ENCODE measurements around the gene KCNJ14.
A peak's percentile ranks its signal among the peaks of the same experiment; 100 is the strongest.

Gene KCNJ14

GRCh38 chr19:48446579-48446978 is 8.8 kb upstream of the KCNJ14 start:
- peak overlapping the region; percentile 87 for H3K9ac ChIP-seq (ENCODE audit: low read length)
- H3K4me2 ChIP-seq (ENCODE audit: low read depth, low read length, poor library complexity, severe bottlenecking): peak overlapping the region; percentile 96
- no peaks in the 10 kb centered on the region for H3K9me2 ChIP-seq (replicated peaks; ENCODE audit: insufficient read depth, low read length)
- H3F3A ChIP-seq (ENCODE audit: insufficient read depth): no peaks in the 10 kb centered on the region
- 0 out of 2 replicates have a peak, but pooled peaks cover 10% of the 10 kb centered on the region for H3K36me3 ChIP-seq (ENCODE audit: low read length)
- no peak for TF ChIP-seq EZH2phosphoT487 (conservative IDR thresholded peaks at IDR 0.05; ENCODE audit: low read length)
- TF ChIP-seq, protein P1, sequence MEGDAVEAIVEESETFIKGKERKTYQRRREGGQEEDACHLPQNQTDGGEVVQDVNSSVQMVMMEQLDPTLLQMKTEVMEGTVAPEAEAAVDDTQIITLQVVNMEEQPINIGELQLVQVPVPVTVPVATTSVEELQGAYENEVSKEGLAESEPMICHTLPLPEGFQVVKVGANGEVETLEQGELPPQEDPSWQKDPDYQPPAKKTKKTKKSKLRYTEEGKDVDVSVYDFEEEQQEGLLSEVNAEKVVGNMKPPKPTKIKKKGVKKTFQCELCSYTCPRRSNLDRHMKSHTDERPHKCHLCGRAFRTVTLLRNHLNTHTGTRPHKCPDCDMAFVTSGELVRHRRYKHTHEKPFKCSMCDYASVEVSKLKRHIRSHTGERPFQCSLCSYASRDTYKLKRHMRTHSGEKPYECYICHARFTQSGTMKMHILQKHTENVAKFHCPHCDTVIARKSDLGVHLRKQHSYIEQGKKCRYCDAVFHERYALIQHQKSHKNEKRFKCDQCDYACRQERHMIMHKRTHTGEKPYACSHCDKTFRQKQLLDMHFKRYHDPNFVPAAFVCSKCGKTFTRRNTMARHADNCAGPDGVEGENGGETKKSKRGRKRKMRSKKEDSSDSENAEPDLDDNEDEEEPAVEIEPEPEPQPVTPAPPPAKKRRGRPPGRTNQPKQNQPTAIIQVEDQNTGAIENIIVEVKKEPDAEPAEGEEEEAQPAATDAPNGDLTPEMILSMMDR (IDR thresholded peaks at IDR 0.05; ENCODE audit: insufficient read depth, low read length, poor library complexity, severe bottlenecking): peak; percentile 5
- peak overlapping the region; percentile 91 for H3K4me3 ChIP-seq (ENCODE audit: insufficient read depth, low read length, poor library complexity, severe bottlenecking)
- H3K27me3 ChIP-seq (ENCODE audit: low read length): no peaks in the 10 kb centered on the region
- no peaks in the 10 kb centered on the region for H3K9me3 ChIP-seq (ENCODE audit: insufficient read depth, low read length)
- no peak overlapping the region for H2AFZ ChIP-seq (ENCODE audit: low read depth, low read length, severe bottlenecking)
- no peaks in the 10 kb centered on the region for H4K20me1 ChIP-seq (ENCODE audit: low read depth, low read length)
- no peak overlapping the region for H3K27ac ChIP-seq (ENCODE audit: low read depth, low read length)
- H3K79me2 ChIP-seq (ENCODE audit: insufficient read depth, low read length): peaks cover 26% of the 10 kb centered on the region

DNA sequence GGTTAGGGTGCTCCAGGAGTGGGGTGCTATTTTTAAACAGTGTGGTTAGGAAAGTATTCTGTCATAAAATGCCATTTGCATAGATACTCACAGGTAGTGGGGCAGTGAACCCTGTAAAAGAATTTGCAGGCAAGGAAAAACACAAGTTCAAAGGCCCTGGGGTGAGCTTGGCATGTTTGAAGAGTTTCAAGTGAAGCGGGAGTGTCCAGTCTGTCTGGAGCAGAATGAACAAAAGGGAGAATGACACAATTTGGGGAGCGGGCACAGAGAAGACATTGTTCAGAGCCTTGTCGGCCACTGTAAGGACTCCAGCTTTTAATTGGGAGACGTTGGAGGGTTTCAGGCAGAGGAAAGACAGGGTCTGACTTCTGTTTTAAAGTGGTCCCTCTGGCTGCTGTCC is 6.8 kb upstream of the KCNJ14 start:
- no peak overlapping the region for H3K4me2 ChIP-seq (ENCODE audit: low read depth, low read length, poor library complexity, severe bottlenecking)
- no peaks in the 10 kb centered on the region for H4K20me1 ChIP-seq (ENCODE audit: low read depth, low read length)
- H3K79me2 ChIP-seq (ENCODE audit: insufficient read depth, low read length): peaks cover 26% of the 10 kb centered on the region
- no peak overlapping the region for H3K9ac ChIP-seq (ENCODE audit: low read length)
- no peaks in the 10 kb centered on the region for H3K9me3 ChIP-seq (ENCODE audit: insufficient read depth, low read length)
- no peak overlapping the region for H3K4me3 ChIP-seq (ENCODE audit: insufficient read depth, low read length, poor library complexity, severe bottlenecking)
- no peak overlapping the region for H3K27ac ChIP-seq (ENCODE audit: low read depth, low read length)
- no peak overlapping the region for H2AFZ ChIP-seq (ENCODE audit: low read depth, low read length, severe bottlenecking)
- no peaks in the 10 kb centered on the region for H3K27me3 ChIP-seq (ENCODE audit: low read length)
- 0 out of 2 replicates have a peak, but pooled peaks cover 10% of the 10 kb centered on the region for H3K36me3 ChIP-seq (ENCODE audit: low read length)
- TF ChIP-seq, protein P1 (IDR thresholded peaks at IDR 0.05; ENCODE audit: insufficient read depth, low read length, poor library complexity, severe bottlenecking): no peak
- TF ChIP-seq EZH2phosphoT487 (conservative IDR thresholded peaks at IDR 0.05; ENCODE audit: low read length): no peak
- H3F3A ChIP-seq (ENCODE audit: insufficient read depth): no peaks in the 10 kb centered on the region
- no peaks in the 10 kb centered on the region for H3K9me2 ChIP-seq (replicated peaks; ENCODE audit: insufficient read depth, low read length)

GRCh38 chr19:48450441-48450840 is 4.9 kb upstream of the KCNJ14 start:
- Histone ChIP-seq H3K79me2 (ENCODE audit: insufficient read depth, low read length) (peaks cover 31% of the 10 kb centered on the region), H3K9me2 (replicated peaks; ENCODE audit: insufficient read depth, low read length) (no peaks in the 10 kb centered on the region), H3K36me3 (ENCODE audit: low read length) (0 out of 2 replicates have a peak, but pooled peaks cover 10% of the 10 kb centered on the region), H3K4me2 (ENCODE audit: low read depth, low read length, poor library complexity, severe bottlenecking) (no peak overlapping the region), H3K9me3 (ENCODE audit: insufficient read depth, low read length) (no peaks in the 10 kb centered on the region), H3F3A (ENCODE audit: insufficient read depth) (no peaks in the 10 kb centered on the region), H3K27ac (ENCODE audit: low read depth, low read length) (no peak overlapping the region), H3K9ac (ENCODE audit: low read length) (no peak overlapping the region), H3K4me3 (ENCODE audit: insufficient read depth, low read length, poor library complexity, severe bottlenecking) (no peak overlapping the region), H4K20me1 (ENCODE audit: low read depth, low read length) (no peaks in the 10 kb centered on the region), H3K27me3 (ENCODE audit: low read length) (no peaks in the 10 kb centered on the region), H2AFZ (ENCODE audit: low read depth, low read length, severe bottlenecking) (no peak overlapping the region)
- TF ChIP-seq EZH2phosphoT487 (conservative IDR thresholded peaks at IDR 0.05; ENCODE audit: low read length): no peak
- TF ChIP-seq, protein P1 (IDR thresholded peaks at IDR 0.05; ENCODE audit: insufficient read depth, low read length, poor library complexity, severe bottlenecking): no peak

All from SU-DHL-6 (cell line).